ENCODE results near the gene HAP1. TPM values are rescaled to one million over a fixed set of nuclear protein-coding genes. Genes with fewer than 3 reads are reported as not detected.

Gene HAP1
- total RNA-seq, 2 donors from 2014 or later = not detected

Other genes starting within 250 kb of the HAP1 start
- gene KRT36, start 244.7 kb downstream of the HAP1 start, total RNA-seq = not detected
- gene KRT13, start 229.0 kb downstream of the HAP1 start, total RNA-seq = not detected
- not detected for gene KRT15, start 215.8 kb downstream of the HAP1 start, total RNA-seq
- not detected for gene KRT19, start 206.3 kb downstream of the HAP1 start, total RNA-seq
- not detected for gene KRT9, start 162.6 kb downstream of the HAP1 start, total RNA-seq
- not detected for gene KRT14, start 147.7 kb downstream of the HAP1 start, total RNA-seq
- gene KRT16, start 121.9 kb downstream of the HAP1 start, total RNA-seq = not detected
- gene KRT17, start 110.1 kb downstream of the HAP1 start, total RNA-seq = under 1 TPM in 1 of 2 donors, not detected in 1; 0.50 TPM
- 1,000 to 10,000 TPM in 1 of 2 donors, 100 to 1,000 TPM in 1; 899 to 1,106 TPM for gene EIF1, start 45.8 kb downstream of the HAP1 start, total RNA-seq
- gene GAST, start 22.3 kb downstream of the HAP1 start, total RNA-seq = not detected
- gene JUP, start 52.1 kb upstream of the HAP1 start, total RNA-seq = under 1 TPM; 0.39 to 0.72 TPM
- 1 to 10 TPM; 1.1 to 1.8 TPM for gene P3H4, start 77.3 kb upstream of the HAP1 start, total RNA-seq
- gene FKBP10, start 78.4 kb upstream of the HAP1 start, total RNA-seq = under 1 TPM in 1 of 2 donors, not detected in 1; 0.47 TPM
- 10 to 100 TPM; 52.4 to 62.1 TPM for gene NT5C3B, start 101.6 kb upstream of the HAP1 start, total RNA-seq
- gene KLHL10, start 103.2 kb upstream of the HAP1 start, total RNA-seq = under 1 TPM; 0.12 to 0.14 TPM
- 10 to 100 TPM; 14.1 to 29.3 TPM for gene KLHL11, start 130.8 kb upstream of the HAP1 start, total RNA-seq
- gene ACLY, start 184.3 kb upstream of the HAP1 start, total RNA-seq = 100 to 1,000 TPM; 140 to 187 TPM
- gene ODAD4, start 196.0 kb upstream of the HAP1 start, total RNA-seq = 1 to 10 TPM; 1.2 to 2.0 TPM
- 10 to 100 TPM; 63.1 to 85.3 TPM for gene CNP, start 232.2 kb upstream of the HAP1 start, total RNA-seq

Data from activated naive CD4-positive, alpha-beta T cell treated with anti-CD3 and anti-CD28 coated beads, Interleukin-2, amount 50 U/mL, for 72 hours (primary cell).